ENCODE measurements around the gene FAM53C.

DNA sequence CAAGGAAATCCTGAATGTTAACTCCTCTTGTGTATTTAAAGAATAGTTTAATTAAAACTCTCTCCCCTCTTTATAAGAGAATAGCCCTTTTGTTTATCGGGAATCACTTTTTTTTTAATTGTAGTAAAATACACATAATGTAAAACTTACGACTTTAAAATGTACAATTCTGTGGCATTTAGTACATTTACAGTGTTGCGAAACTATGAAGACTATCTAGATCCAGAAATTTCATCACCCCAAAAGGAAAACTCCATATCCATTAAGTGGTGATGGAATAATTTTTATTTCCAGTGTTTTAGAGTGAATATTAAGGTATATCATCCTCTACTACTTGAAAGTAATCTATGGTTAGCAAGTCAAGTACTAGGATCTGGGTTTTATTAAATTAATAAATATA lies 51.3 kb downstream of the FAM53C start:
- TF ChIP-seq, protein P1, sequence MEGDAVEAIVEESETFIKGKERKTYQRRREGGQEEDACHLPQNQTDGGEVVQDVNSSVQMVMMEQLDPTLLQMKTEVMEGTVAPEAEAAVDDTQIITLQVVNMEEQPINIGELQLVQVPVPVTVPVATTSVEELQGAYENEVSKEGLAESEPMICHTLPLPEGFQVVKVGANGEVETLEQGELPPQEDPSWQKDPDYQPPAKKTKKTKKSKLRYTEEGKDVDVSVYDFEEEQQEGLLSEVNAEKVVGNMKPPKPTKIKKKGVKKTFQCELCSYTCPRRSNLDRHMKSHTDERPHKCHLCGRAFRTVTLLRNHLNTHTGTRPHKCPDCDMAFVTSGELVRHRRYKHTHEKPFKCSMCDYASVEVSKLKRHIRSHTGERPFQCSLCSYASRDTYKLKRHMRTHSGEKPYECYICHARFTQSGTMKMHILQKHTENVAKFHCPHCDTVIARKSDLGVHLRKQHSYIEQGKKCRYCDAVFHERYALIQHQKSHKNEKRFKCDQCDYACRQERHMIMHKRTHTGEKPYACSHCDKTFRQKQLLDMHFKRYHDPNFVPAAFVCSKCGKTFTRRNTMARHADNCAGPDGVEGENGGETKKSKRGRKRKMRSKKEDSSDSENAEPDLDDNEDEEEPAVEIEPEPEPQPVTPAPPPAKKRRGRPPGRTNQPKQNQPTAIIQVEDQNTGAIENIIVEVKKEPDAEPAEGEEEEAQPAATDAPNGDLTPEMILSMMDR (conservative IDR thresholded peaks at IDR 0.05; ENCODE audit: low read depth in 2 of 2) = no peak
- TF ChIP-seq EZH2 (IDR thresholded peaks at IDR 0.05; ENCODE audit: low read depth, unreplicated experiment) = no peak
- no peak for TF ChIP-seq ZNF114 (CRISPR knock-in tag; IDR thresholded peaks at IDR 0.05)
- no peak for TF ChIP-seq CREB1 (CRISPR knock-in tag; IDR thresholded peaks at IDR 0.05; ENCODE audit: low read depth)
- TF ChIP-seq POLR2AphosphoS5 (IDR thresholded peaks at IDR 0.05; ENCODE audit: low read depth) = no peak
